GM12891 (cell line): ENCODE data around the gene COX19.
"Not testable (repeated sequence)": the region's sequence is repeated elsewhere in the genome, so short reads cannot be mapped to it uniquely, and the experiment has no call there.

Experiments used
- PAX5 ChIP-seq: IDR thresholded peaks from 2 replicates; pipeline ENCODE4 v1.6.1; 2011; ENCODE audit warnings: low read length, moderate library complexity, mild to moderate bottlenecking; ENCODE audit not compliant: insufficient read depth, severe bottlenecking
- POLR2A ChIP-seq: IDR thresholded peaks from 2 replicates; pipeline ENCODE4 v1.6.1; 2011; ENCODE audit warnings: low read depth, low read length, control low read depth
- POLR2AphosphoS5 ChIP-seq: IDR thresholded peaks from 2 replicates; pipeline ENCODE4 v1.6.1; 2011; ENCODE audit warnings: low read depth, low read length, control low read depth
- TAF1 ChIP-seq: IDR thresholded peaks from 2 replicates; pipeline ENCODE4 v1.6.1; 2011; ENCODE audit warnings: low read depth, low read length, control low read depth

GRCh38 chr7:1001069-1001770 is 25.9 kb upstream of the COX19 start:
- not testable (repeated sequence) for TF ChIP-seq POLR2A, TAF1, PAX5, POLR2AphosphoS5
